ENCODE measurements around the gene NFKBIE. TPM values are rescaled to one million over a fixed set of nuclear protein-coding genes. Genes with fewer than 3 reads are reported as not detected.
A peak's percentile ranks its signal among the peaks of the same experiment; 100 is the strongest.

Gene NFKBIE
- total RNA-seq, 1 experiment from 2014 or later, result 33.4 TPM

GRCh38 chr6:44224029-44224964, 41.1 kb downstream of the NFKBIE start:
- in situ Hi-C loops (cut with HindIII; ENCODE audit: low pct_unique_long_range_greater_than_20kb, low sequenced_read_pairs), result no loop called here
- DNase-seq (ENCODE audit: low read depth), result peak; percentile 50

GRCh38 chr6:44223319-44224028, 41.9 kb downstream of the NFKBIE start, which contains the start of gene SLC29A1:
SLC29A1 (plus strand) TSS chr6:44223595; CDS start chr6:44227314, 3,719 bp downstream.
- in situ Hi-C loops (cut with HindIII; ENCODE audit: low pct_unique_long_range_greater_than_20kb, low sequenced_read_pairs), result no loop called here
- DNase-seq (ENCODE audit: low read depth), result peak; percentile 48

GRCh38 chr6:44222486-44223318, 42.6 kb downstream of the NFKBIE start:
- peak; percentile 27 for DNase-seq (ENCODE audit: low read depth)
- in situ Hi-C loops (cut with HindIII; ENCODE audit: low pct_unique_long_range_greater_than_20kb, low sequenced_read_pairs), result no loop called here

- no peak for DNase-seq (ENCODE audit: low read depth)
- in situ Hi-C loops (cut with HindIII; ENCODE audit: low pct_unique_long_range_greater_than_20kb, low sequenced_read_pairs), result no loop called here
Measured at GRCh38 chr6:44221961-44222335, 43.4 kb downstream of the NFKBIE start.

- DNase-seq (ENCODE audit: low read depth), result peak; percentile 87
- in situ Hi-C loops (cut with HindIII; ENCODE audit: low pct_unique_long_range_greater_than_20kb, low sequenced_read_pairs), result no loop called here
Measured at GRCh38 chr6:44221291-44221960, 43.9 kb downstream of the NFKBIE start.

GRCh38 chr6:44220913-44221290, 44.4 kb downstream of the NFKBIE start:
- in situ Hi-C loops (cut with HindIII; ENCODE audit: low pct_unique_long_range_greater_than_20kb, low sequenced_read_pairs), result no loop called here
- DNase-seq (ENCODE audit: low read depth), result no peak

GRCh38 chr6:44219815-44220784, 45.3 kb downstream of the NFKBIE start:
- in situ Hi-C loops (cut with HindIII; ENCODE audit: low pct_unique_long_range_greater_than_20kb, low sequenced_read_pairs), result no loop called here
- no peak for DNase-seq (ENCODE audit: low read depth)

- in situ Hi-C loops (cut with HindIII; ENCODE audit: low pct_unique_long_range_greater_than_20kb, low sequenced_read_pairs), result no loop called here
- peak; percentile 81 for DNase-seq (ENCODE audit: low read depth)
Measured at GRCh38 chr6:44219053-44219814, 46.1 kb downstream of the NFKBIE start.

GRCh38 chr6:44217332-44218143, 47.8 kb downstream of the NFKBIE start:
- DNase-seq (ENCODE audit: low read depth), result peak; percentile 19
- in situ Hi-C loops (cut with HindIII; ENCODE audit: low pct_unique_long_range_greater_than_20kb, low sequenced_read_pairs), result no loop called here

GRCh38 chr6:44216677-44217331, 48.5 kb downstream of the NFKBIE start, which contains the start of gene MYMX:
MYMX (plus strand) TSS chr6:44216926; CDS start chr6:44217472, 546 bp downstream.
- DNase-seq (ENCODE audit: low read depth), result no peak
- in situ Hi-C loops (cut with HindIII; ENCODE audit: low pct_unique_long_range_greater_than_20kb, low sequenced_read_pairs), result no loop called here

GRCh38 chr6:44214307-44214706, 51.0 kb downstream of the NFKBIE start:
- no peak for DNase-seq (ENCODE audit: low read depth)
- in situ Hi-C loops (cut with HindIII; ENCODE audit: low pct_unique_long_range_greater_than_20kb, low sequenced_read_pairs), result no loop called here

GRCh38 chr6:44211284-44211683, 54.1 kb downstream of the NFKBIE start:
- DNase-seq (ENCODE audit: low read depth), result no peak
- in situ Hi-C loops (cut with HindIII; ENCODE audit: low pct_unique_long_range_greater_than_20kb, low sequenced_read_pairs), result no loop called here

All from Caki2 (cell line).